Body of pancreas (tissue), 4 donors: ENCODE data around the gene PREB. TPM values are rescaled to one million over a fixed set of nuclear protein-coding genes. Genes with fewer than 3 reads are reported as not detected.

Experiments used
- ATAC-seq: fragments of 150-250 bp; one replicate; pipeline ENCODE4 v1.9.1; 2016
- DNase-seq, 4 donors: peaks; one replicate each; pipeline ENCODE4 v3.0.0-alpha.2; 2019
- H3K27ac ChIP-seq, 4 donors: fragments of 200-600 bp; sonication (generic); 1 replicate in 3 of 4; 2 replicates in 1 of 4; pipeline versions ENCODE4 v1.5.1 to v1.6.1; 2016 to 2019; ENCODE audit warnings: mild to moderate bottlenecking in 1 of 4, mixed read lengths in 1 of 4, moderate library complexity in 1 of 4
- H3K27me3 ChIP-seq, 2 donors: fragments of 200-600 bp; sonication (generic); one replicate each; pipeline ENCODE4 v1.6.0; 2016; ENCODE audit warnings: mild to moderate bottlenecking in 1 of 2
- H3K36me3 ChIP-seq, 2 donors: fragments of 200-600 bp; sonication (generic); replicated peaks in 1 of 2; 2 replicates each; pipeline ENCODE4 v1.5.1; 2016; ENCODE audit warnings: low read depth in 2 of 2; ENCODE audit not compliant: insufficient read depth in 1 of 2
- H3K4me1 ChIP-seq: fragments of 200-600 bp; sonication (generic); one replicate; pipeline ENCODE4 v1.6.0; 2016
- H3K4me3 ChIP-seq, 2 donors: fragments of 200-600 bp; sonication (generic); 1 replicate in 1 of 2; 2 replicates in 1 of 2; pipeline ENCODE4 v1.5.1; 2016 to 2019
- H3K9me3 ChIP-seq, 3 donors: fragments of 200-600 bp; sonication (generic); 1 replicate in 2 of 3; 2 replicates in 1 of 3; pipeline ENCODE4 v1.5.1; 2016
- CTCF ChIP-seq, 7 experiments: fragments of 450-650 bp in 4 of 7; fragments of 200-600 bp in 3 of 7; sonication (generic) in 3 of 7; IDR thresholded peaks; one replicate each; pipeline ENCODE4 v1.5.1; 2016 to 2019; ENCODE audit warnings: antibody characterized with exemption in 7 of 7
- POLR2A ChIP-seq, 3 donors: fragments of 450-650 bp; IDR thresholded peaks; one replicate each; pipeline ENCODE4 v1.6.1; 2016; ENCODE audit warnings: antibody characterized with exemption in 3 of 3, mild to moderate bottlenecking in 2 of 3
- WGBS, 2 donors: methylation state at CpG; one replicate each; pipeline ENCODE4 v1.1.5; 2017; 5-methylcytosine and 5-hydroxymethylcytosine counted together
- intact Hi-C: fragments of 100-400 bp; cut with DNase I; formaldehyde crosslinking; loops from one replicate; pipeline ENCODE4 v1.15.1; 2023
- total RNA-seq, 2 donors: library from RNA; depleted of rRNA; stranded (reverse); fragments of >200 nt; gene quantifications; one replicate each; pipeline ENCODE4 v1.1.0, GENCODE V29; 2016

PREB gene
- total RNA-seq, 2 donors from 2014 or later: 56.3 to 103 TPM

- H3K36me3 ChIP-seq: no peaks in the 10 kb centered on the region
- WGBS, 2 donors: 70 to 77% methylated on average over 9 to 12 of the region's 12 CpGs
- DNase-seq (no peak), ATAC-seq (no peak)
- no peak within 1 kb of the TSS for H3K27ac ChIP-seq
- TF ChIP-seq POLR2A (IDR thresholded peaks at IDR 0.05) (no peak), CTCF (IDR thresholded peaks at IDR 0.05) (no peak)
- no peaks in the 10 kb centered on the region for H3K4me1 ChIP-seq
- H3K27me3 ChIP-seq: no peaks in the 10 kb centered on the region
- H3K4me3 ChIP-seq: no peak within 1 kb of the TSS
- H3K9me3 ChIP-seq: no peaks in the 10 kb centered on the region
- intact Hi-C loops: no loop called here
Measured at GRCh38 chr2:27148801-27149439, 14.5 kb upstream of the PREB start, which contains the start of gene TCF23. Gene TCF23 (plus strand): TSS chr2:27149004. CDS start chr2:27149134, 130 bp downstream.

DNA sequence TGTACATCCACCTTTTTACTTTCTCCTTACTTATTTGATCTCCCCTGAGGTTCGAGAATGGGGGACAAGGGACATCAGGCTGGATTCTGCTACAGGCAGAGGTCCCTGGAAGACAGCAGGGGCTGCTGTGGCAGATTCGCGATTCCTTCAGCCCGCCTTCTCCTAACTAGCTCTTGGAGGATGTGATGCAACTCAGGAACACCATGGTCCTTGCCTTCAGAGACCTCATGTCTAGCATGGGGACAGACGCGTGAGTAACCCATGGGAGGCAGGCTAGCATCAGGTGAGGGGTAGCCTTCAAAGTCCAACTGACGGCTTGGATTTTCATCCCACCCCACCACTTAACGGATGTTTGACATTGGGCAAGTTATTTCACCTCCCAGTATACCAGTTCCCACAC lies 13.5 kb upstream of the PREB start:
- no peaks in the 10 kb centered on the region for H3K4me1 ChIP-seq
- no peak for TF ChIP-seq CTCF (IDR thresholded peaks at IDR 0.05)
- no peak for TF ChIP-seq POLR2A (IDR thresholded peaks at IDR 0.05)
- no peak for ATAC-seq
- no peaks in the 10 kb centered on the region for H3K27me3 ChIP-seq
- H3K9me3 ChIP-seq: no peaks in the 10 kb centered on the region
- H3K4me3 ChIP-seq: no peak overlapping the region
- no peak for DNase-seq
- H3K27ac ChIP-seq: no peak overlapping the region
- no peaks in the 10 kb centered on the region for H3K36me3 ChIP-seq
- WGBS, 2 donors: 85 to 87% methylated on average over 8 of the region's 8 CpGs
- intact Hi-C loops: no loop called here

- Histone ChIP-seq H3K27me3 (no peaks in the 10 kb centered on the region), H3K36me3 (no peaks in the 10 kb centered on the region), H3K4me1 (no peaks in the 10 kb centered on the region), H3K9me3 (no peaks in the 10 kb centered on the region), H3K27ac (no peak overlapping the region), H3K4me3 (no peak overlapping the region)
- DNase-seq: no peak
- no peak for ATAC-seq
- intact Hi-C loops: no loop called here
- 60 to 65% methylated on average over 2 of the region's 2 CpGs for WGBS, 2 donors
- TF ChIP-seq CTCF (IDR thresholded peaks at IDR 0.05): no peak
- TF ChIP-seq POLR2A (IDR thresholded peaks at IDR 0.05): no peak
Measured at GRCh38 chr2:27145682-27146081, 11.2 kb upstream of the PREB start.

DNA sequence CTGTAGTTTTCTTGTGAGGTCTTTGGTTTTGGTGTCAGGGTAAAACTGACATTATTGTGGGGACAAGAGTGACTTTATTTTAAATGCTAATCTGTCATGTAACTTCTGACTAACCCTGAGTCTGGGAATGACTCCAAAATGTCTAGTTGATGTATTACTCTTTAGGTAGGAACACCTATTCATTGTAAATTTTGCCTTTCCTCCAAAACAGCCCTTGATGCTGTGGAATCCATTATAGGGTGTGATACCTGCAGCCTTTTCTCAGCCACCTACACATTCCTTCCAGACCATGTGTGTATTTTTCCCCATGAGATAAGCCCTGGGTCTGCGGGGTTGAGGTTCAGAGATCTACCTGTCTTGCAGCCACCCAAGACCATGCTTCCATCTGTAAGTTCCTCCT lies 8.8 kb upstream of the PREB start:
- Histone ChIP-seq H3K36me3 (no peaks in the 10 kb centered on the region), H3K27me3 (no peaks in the 10 kb centered on the region), H3K9me3 (no peaks in the 10 kb centered on the region), H3K27ac (no peak overlapping the region), H3K4me3 (no peak overlapping the region), H3K4me1 (no peaks in the 10 kb centered on the region)
- intact Hi-C loops: no loop called here
- TF ChIP-seq CTCF (IDR thresholded peaks at IDR 0.05): no peak
- no peak for TF ChIP-seq POLR2A (IDR thresholded peaks at IDR 0.05)
- WGBS, 2 donors: 18 to 32% methylated on average over 1 of the region's 1 CpG
- ATAC-seq (no peak), DNase-seq (no peak)

GRCh38 chr2:27139310-27139709 lies 4.9 kb upstream of the PREB start, which contains the start of gene PRR30:
Gene PRR30 (minus strand): TSS chr2:27139410. CDS start chr2:27138329, 1,081 bp downstream.
- TF ChIP-seq CTCF (IDR thresholded peaks at IDR 0.05) (no peak), POLR2A (IDR thresholded peaks at IDR 0.05) (no peak)

More at GRCh38 chr2:27139310-27139709, 4.9 kb upstream of the PREB start, which contains the start of gene PRR30:
- H3K4me1 ChIP-seq: no peaks in the 10 kb centered on the region
- H3K27me3 ChIP-seq: no peaks in the 10 kb centered on the region
- H3K36me3 ChIP-seq: no peaks in the 10 kb centered on the region
- no peaks in the 10 kb centered on the region for H3K9me3 ChIP-seq
- H3K27ac ChIP-seq: no peak within 1 kb of the TSS
- ATAC-seq (no peak), DNase-seq (no peak)
- intact Hi-C loops: no loop called here
- H3K4me3 ChIP-seq: no peak within 1 kb of the TSS
- WGBS, 2 donors: 50 to 74% methylated on average over 4 of the region's 4 CpGs
